Caco-2 (cell line): Measurements from ENCODE around the gene PCNP. TPM values are rescaled to one million over a fixed set of nuclear protein-coding genes. Genes with fewer than 3 reads are reported as not detected.

Source experiments
- BruUV-seq: library from RNA; stranded (reverse); fragments of 400-500 nt; replicated peaks from 2 replicates; lab custom pipeline; 2021; lab: Mats Ljungman, UMichigan
- CTCF ChIA-PET: fragments of 300-600 bp; sonication (Branson Sonifier 250); formaldehyde crosslinking; loops from one replicate; lab custom pipeline; 2022; ENCODE audit warnings: antibody characterized with exemption; lab: Charles Lee
- POLR2A ChIA-PET: fragments of 300-600 bp; sonication (Branson Sonifier 250); formaldehyde crosslinking; loops from one replicate; lab custom pipeline; 2022; ENCODE audit warnings: antibody characterized with exemption; lab: Charles Lee
- DNase-seq, 2 experiments: peaks; one replicate each; pipeline versions ENCODE4 v3.0.0 to v3.0.0-alpha.2; 2020 to 2022
- H3K27me3 ChIP-seq: replicated peaks from 2 replicates; pipeline ENCODE4 v1.6.0; 2011; ENCODE audit warnings: low read length; ENCODE audit not compliant: control insufficient read depth, insufficient read depth
- H3K36me3 ChIP-seq: 2 replicates; pipeline ENCODE4 v1.5.1; 2011; ENCODE audit warnings: low read length; ENCODE audit not compliant: control insufficient read depth, insufficient read depth
- H3K4me1 ChIP-seq: fragments of 250-450 bp; sonication (Bioruptor Pico); 2 replicates; pipeline ENCODE4 v1.5.1; 2020; ENCODE audit warnings: mild to moderate bottlenecking
- H3K4me3 ChIP-seq: 2 replicates; pipeline ENCODE4 v1.5.1; 2011; ENCODE audit warnings: low read depth, mild to moderate bottlenecking, control low read depth, low read length
- H3K9me3 ChIP-seq: fragments of 250-450 bp; sonication (Bioruptor Pico); 2 replicates; pipeline ENCODE4 v1.5.1; 2020; ENCODE audit warnings: mild to moderate bottlenecking, moderate library complexity
- H3K27ac Mint-ChIP-seq: one replicate; pipeline ENCODE4 v1.8.0; 2022; ENCODE audit warnings: mixed read lengths; ENCODE audit not compliant: unreplicated experiment
- H3K27me3 Mint-ChIP-seq: one replicate; pipeline ENCODE4 v1.8.0; 2022; ENCODE audit warnings: mixed read lengths; ENCODE audit not compliant: insufficient read depth, unreplicated experiment
- H3K36me3 Mint-ChIP-seq: one replicate; pipeline ENCODE4 v1.8.0; 2022; ENCODE audit warnings: mild to moderate bottlenecking, mixed read lengths; ENCODE audit not compliant: insufficient read depth, unreplicated experiment
- H3K4me1 Mint-ChIP-seq: one replicate; pipeline ENCODE4 v1.8.0; 2022; ENCODE audit warnings: low read depth, mixed read lengths; ENCODE audit not compliant: unreplicated experiment
- H3K4me3 Mint-ChIP-seq: one replicate; pipeline ENCODE4 v1.8.0; 2022; ENCODE audit warnings: mild to moderate bottlenecking, moderate library complexity, mixed read lengths; ENCODE audit not compliant: unreplicated experiment
- H3K9me3 Mint-ChIP-seq: one replicate; pipeline ENCODE4 v1.8.0; 2022; ENCODE audit warnings: mixed read lengths; ENCODE audit not compliant: unreplicated experiment
- CTCF ChIP-seq, 2 experiments: fragments of 200-600 bp in 1 of 2; IDR thresholded peaks; 1 replicate in 1 of 2; 2 replicates in 1 of 2; pipeline versions ENCODE4 v1.5.1 to v1.8.0; 2011 to 2022; ENCODE audit warnings: antibody characterized with exemption in 1 of 2, control low read depth in 1 of 2, inconsistent platforms in 1 of 2, low read depth in 1 of 2, low read length in 1 of 2, mild to moderate bottlenecking in 1 of 2, moderate library complexity in 1 of 2; ENCODE audit not compliant: insufficient read depth in 1 of 2, severe bottlenecking in 1 of 2, unreplicated experiment in 1 of 2
- intact Hi-C: fragments of 100-400 bp; cut with micrococcal nuclease; formaldehyde crosslinking; loops from one replicate; pipeline ENCODE4 v1.10.0; 2022; ENCODE audit not compliant: unreplicated experiment
- total RNA-seq: library from RNA; stranded (reverse); gene quantifications from 2 replicates; pipeline ENCODE4 v1.2.3, GENCODE V29; 2022

PCNP gene
- total RNA-seq, 1 experiment from 2014 or later, result 141 TPM

- Histone ChIP-seq H3K36me3 (no peaks in the 10 kb centered on the region), H3K27me3 (no peaks in the 10 kb centered on the region), H3K9me3 (0 out of 2 replicates have a peak, but pooled peaks cover 8% of the 10 kb centered on the region), H3K4me3 (no peak overlapping the region), H3K4me1 (peaks cover 12% of the 10 kb centered on the region)
- peaks cover 16% of the 10 kb centered on the region for H3K9me3 Mint-ChIP-seq
- TF ChIP-seq CTCF (IDR thresholded peaks at IDR 0.05; ENCODE audit: insufficient read depth in 1 of 2, low read depth in 1 of 2, low read length in 1 of 2, severe bottlenecking in 1 of 2, unreplicated experiment in 1 of 2), result no peak
- peaks cover 2% of the 10 kb centered on the region for H3K27me3 Mint-ChIP-seq
- POLR2A ChIA-PET, result no interaction called here
- DNase-seq, result no peak
- intact Hi-C loops, result no loop called here
- H3K36me3 Mint-ChIP-seq, result no peaks in the 10 kb centered on the region
- H3K27ac Mint-ChIP-seq, result no peak overlapping the region
- no TSS peak for BruUV-seq
- no peak overlapping the region for H3K4me3 Mint-ChIP-seq
- peaks cover 16% of the 10 kb centered on the region for H3K4me1 Mint-ChIP-seq
- CTCF ChIA-PET, result no interaction called here
Measured at GRCh38 chr3:101531473-101532086, 42.4 kb upstream of the PCNP start.

- no peak for TF ChIP-seq CTCF (IDR thresholded peaks at IDR 0.05; ENCODE audit: insufficient read depth in 1 of 2, low read depth in 1 of 2, low read length in 1 of 2, severe bottlenecking in 1 of 2, unreplicated experiment in 1 of 2)
- Histone ChIP-seq H3K9me3 (0 out of 2 replicates have a peak, but pooled peaks cover 8% of the 10 kb centered on the region), H3K36me3 (no peaks in the 10 kb centered on the region), H3K27me3 (no peaks in the 10 kb centered on the region), H3K4me3 (no peak overlapping the region), H3K4me1 (peaks cover 12% of the 10 kb centered on the region)
- DNase-seq, result peak in 1 of 2 experiments; percentile 5
- Mint-ChIP-seq H3K36me3 (no peaks in the 10 kb centered on the region), H3K27me3 (peaks cover 3% of the 10 kb centered on the region), H3K4me3 (no peak overlapping the region), H3K9me3 (peaks cover 16% of the 10 kb centered on the region), H3K4me1 (peaks cover 16% of the 10 kb centered on the region), H3K27ac (peak overlapping the region; percentile 8)
- ChIA-PET POLR2A (no interaction called here), CTCF (no interaction called here)
- BruUV-seq, result no TSS peak
- intact Hi-C loops, result no loop called here
Measured at GRCh38 chr3:101532783-101533602, 41.0 kb upstream of the PCNP start.

- Mint-ChIP-seq H3K36me3 (no peaks in the 10 kb centered on the region), H3K27ac (peak overlapping the region; percentile 8), H3K4me3 (no peak overlapping the region), H3K27me3 (peaks cover 5% of the 10 kb centered on the region), H3K4me1 (peaks cover 16% of the 10 kb centered on the region), H3K9me3 (peaks cover 16% of the 10 kb centered on the region)
- DNase-seq, result no peak
- Histone ChIP-seq H3K27me3 (no peaks in the 10 kb centered on the region), H3K4me3 (no peak overlapping the region), H3K4me1 (peaks cover 12% of the 10 kb centered on the region), H3K36me3 (no peaks in the 10 kb centered on the region), H3K9me3 (0 out of 2 replicates have a peak, but pooled peaks cover 8% of the 10 kb centered on the region)
- ChIA-PET POLR2A (no interaction called here), CTCF (no interaction called here)
- intact Hi-C loops, result no loop called here
- no peak for TF ChIP-seq CTCF (IDR thresholded peaks at IDR 0.05; ENCODE audit: insufficient read depth in 1 of 2, low read depth in 1 of 2, low read length in 1 of 2, severe bottlenecking in 1 of 2, unreplicated experiment in 1 of 2)
- no TSS peak for BruUV-seq
Measured at GRCh38 chr3:101533603-101533968, 40.4 kb upstream of the PCNP start.
